HG03469 (cell line): Measurements from ENCODE around the gene ARHGEF39.
A peak's percentile ranks its signal among the peaks of the same experiment; 100 is the strongest.
"Not testable (repeated sequence)": the region's sequence is repeated elsewhere in the genome, so short reads cannot be mapped to it uniquely, and the experiment has no call there.

Experiments
- ATAC-seq: cut with Tn5 transposase; IDR thresholded peaks from one replicate; pipeline ENCODE4 v1.9.1; 2021; ENCODE audit warnings: mild to moderate bottlenecking, moderate library complexity, moderate number of reproducible peaks; ENCODE audit not compliant: unreplicated experiment

Gene ARHGEF39

DNA sequence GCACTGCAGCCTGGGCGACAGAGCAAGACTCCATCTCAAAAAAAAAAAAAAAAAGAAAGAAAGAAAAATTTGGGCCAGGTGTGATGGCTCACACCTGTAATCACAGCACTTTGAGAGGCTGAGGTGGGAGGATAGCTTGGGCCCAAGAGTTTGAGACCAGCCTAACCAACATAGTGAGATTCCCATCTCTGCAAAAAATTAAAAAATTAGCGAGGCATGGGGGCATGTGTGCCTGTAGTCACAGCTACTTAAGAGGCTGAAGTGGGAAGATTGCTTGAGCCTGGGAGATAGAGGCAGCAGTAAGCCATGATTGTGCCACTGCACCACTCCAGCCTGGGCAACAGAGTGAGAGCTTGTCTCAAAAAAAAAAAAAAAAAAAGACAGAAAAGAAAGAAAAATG, 11.4 kb downstream of the ARHGEF39 start:
- no peak for ATAC-seq

DNA sequence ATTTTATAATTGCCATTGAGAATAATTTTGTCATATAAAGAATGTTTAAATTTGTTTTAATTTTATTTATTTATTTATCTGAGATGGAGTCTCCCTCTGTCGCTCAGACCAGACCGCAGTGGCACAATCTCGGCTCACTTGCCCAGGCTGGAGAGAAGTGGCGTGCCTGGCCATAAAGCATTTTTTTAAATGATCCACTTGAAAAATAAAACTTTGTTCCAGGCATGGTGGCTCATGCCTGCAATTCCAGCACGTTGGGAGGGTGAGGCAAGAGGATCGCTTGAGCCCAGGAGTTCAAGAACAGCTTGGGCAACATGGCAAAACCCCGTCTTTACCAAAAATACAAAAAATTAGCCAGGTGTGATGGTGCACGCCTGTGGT, 12.2 kb downstream of the ARHGEF39 start:
- ATAC-seq, result no peak

DNA sequence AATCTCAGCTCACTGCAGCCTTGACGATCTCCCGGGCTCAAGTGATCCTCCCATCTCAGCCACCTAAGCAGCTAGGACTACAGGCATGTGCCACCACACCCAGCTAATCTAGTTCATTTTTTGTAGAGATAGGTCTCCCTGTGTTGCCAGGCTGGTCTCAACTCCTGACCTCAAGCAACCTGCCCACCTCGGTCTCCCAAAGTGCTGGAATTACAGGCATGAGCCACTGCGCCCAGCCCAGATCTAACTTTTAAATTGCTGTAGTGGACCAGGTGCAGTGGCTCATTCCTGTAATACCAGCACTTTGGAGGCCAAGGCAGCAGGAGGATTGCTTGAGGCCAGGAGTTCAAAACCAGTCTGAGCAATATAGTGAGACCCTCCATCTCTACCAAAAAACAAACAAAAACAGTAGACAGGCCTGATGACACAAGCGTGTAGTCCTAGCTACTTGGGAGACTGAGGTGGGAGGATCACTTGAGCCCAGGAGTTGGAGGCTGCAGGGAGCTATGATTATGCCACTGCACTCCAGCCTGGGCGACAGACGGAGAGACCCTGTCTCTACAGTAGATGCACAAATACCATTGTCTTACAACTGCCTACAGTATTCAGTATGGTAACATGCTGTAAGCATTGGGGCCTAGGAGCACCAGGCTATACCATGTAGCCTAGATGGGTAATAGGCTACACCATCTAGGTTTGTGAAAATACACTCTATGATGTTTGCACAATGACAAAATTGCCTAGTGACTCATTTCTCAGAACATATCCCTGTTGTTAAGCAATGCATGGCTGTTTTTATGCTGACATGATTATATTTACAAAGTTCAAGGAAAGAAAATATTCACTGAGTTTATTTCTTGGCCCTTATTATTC, 12.8 kb downstream of the ARHGEF39 start:
- ATAC-seq, result no peak

DNA sequence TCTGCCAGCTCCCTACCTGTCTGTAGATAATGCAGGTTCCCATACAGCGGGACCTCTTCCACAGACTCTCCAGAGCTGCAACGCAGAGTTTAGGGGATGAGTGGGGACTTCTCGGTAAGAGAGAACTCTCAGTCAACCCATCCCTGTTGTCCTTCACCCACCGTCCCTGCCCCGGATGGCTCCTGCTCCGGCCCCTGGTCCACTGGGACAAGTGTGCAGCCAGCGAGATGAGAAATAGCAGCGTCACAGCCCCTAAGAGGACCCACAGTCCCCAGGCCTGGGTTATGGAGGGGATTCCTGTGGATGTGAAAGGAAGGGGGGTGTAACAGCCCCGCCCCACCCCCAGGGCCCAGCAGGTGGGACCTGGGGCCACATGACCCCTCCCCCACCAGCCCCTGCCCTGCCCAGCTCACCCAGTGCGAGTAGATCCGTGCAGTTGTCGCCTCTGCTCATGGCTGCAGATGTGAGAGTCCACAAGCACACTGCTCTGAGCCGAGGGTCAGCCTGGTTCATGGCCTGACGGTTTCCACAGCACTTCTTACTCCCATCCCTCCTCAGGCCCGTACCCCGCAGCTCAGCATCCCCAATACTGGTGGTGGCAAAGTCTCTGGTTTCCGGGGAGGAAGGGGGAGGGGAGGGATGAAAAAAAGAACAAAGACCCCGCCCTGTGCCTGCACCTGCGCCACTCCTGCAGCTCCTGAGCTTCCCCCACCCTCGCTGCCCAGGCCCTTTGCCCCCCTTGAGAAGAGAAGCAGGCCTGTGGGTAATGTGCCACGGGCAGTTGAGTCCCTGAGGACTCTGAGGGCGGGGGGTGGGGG, 14.4 kb downstream of the ARHGEF39 start, which contains the start of gene SIT1:
SIT1 (minus strand) TSS at position 591 of the 818 bp plus-strand sequence; CDS start at position 513, 78 bp downstream.
- ATAC-seq, result no peak

DNA sequence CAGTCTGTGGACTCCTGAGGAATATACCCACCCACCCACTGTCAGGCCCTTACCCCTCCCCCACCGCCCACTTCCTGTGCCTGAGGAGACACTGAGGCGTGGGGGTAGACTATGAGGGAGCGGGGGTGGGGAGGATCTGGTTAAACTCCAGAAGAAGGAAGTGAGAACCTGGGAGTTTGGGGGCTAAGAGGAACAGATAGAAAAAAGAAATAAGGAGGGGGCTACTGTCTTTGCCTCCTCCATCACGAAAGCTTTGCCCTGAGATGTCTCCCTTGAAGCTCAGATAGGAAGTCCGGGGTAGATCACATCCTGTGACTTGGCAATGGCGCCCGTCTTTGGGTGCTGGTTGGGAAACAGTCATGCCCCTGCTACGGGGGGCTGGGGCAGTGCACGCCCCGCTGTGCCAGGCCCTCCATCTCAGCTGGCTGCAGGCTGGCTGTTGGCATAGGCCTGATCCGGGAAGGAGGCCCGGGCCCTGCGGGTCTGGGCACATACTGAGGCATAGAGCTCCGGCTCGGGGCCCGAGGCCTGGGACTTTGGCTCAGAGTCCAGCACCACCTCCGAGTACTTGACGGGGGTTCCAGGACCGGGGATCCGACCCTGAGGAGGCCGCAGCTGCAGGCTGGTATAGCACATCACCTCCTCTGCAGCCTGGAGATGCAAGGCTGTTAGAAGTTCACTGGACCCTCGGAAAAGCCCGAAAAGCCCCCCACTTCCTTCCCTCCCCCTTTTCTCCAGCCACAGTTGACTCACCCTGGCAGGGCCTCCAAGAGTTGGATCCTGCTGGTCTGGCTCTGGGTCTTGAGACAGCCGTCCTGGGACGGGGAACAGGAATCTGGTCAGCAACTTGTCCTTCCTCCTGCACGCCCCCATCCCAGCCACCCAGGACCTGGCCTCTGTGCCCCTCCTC, 15.3 kb downstream of the ARHGEF39 start:
- no peak for ATAC-seq

DNA sequence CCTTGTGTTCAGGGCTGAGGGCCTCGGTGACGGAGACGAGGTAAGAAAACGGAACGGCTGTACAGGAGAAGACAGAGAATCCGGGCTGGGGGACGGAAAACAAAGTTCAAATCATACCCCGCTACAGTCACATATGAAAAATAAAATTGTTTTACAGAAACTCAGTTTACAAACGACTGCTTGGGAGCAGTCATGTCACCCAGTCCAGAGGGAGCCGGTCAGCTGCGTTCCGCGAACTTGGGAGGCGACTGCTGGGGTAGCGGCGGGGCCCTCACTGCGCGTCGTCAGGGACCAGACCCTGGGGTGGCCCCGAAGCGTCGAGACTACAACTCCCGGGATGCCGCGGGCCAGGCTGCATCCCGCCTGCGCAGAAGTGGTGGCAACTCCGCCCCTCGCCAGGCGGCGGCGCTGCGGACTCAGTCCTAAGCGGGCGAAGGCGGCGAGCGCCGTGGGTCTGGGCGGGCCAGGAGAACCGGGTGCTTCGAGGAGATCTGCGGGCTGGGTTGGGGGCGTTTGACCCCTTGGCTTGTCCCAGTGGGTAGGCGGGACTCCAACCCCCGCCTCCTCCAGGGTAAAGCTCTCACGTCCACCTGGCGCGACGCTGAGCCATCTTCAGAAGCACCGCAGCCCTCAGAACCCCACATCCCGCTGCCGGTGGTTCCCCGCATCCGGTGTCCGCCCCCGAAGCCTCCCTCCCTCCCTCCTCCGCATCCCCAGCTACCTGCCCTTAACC, 18.3 kb downstream of the ARHGEF39 start:
- ATAC-seq, result peak; percentile 62

DNA sequence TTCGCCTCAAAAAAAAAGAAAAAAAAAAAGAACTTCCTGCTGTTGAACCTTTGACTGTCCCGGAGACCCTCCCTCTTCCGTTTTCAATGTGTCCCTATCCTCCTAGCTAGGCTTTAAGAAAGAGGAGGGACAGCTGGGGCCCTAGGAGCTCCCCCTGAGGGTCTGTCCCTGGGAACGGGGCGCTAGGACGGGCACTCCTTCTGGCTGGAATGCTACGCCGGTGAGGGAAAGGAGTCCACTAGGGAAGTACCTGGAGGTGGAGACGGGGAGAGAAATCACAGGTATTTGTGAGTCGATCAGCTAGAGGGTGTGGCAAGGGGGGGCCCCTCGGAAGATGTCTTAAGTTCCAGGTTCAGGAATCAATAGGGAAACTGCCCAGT, 18.9 kb downstream of the ARHGEF39 start:
- ATAC-seq, result no peak

DNA sequence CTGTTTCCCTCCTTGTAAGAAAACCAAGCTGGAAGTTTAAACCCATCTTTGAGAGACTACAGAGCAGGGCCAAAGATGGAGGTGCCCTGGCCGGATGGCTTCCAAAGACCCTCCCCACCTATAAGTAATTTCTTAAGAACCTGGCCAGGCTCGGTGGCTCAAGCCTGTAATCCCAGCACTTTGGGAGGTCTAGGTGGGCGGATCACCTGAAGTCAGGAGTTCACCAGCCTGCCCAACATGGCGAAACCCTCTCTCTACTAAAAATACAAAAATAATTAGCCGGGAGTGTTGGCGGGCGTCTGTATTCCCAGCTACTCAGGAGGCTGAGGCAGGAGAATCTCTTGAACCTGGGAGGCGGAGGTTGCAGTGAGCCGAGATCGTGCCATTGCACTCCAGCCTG, 19.3 kb downstream of the ARHGEF39 start:
- not testable (repeated sequence) for ATAC-seq

DNA sequence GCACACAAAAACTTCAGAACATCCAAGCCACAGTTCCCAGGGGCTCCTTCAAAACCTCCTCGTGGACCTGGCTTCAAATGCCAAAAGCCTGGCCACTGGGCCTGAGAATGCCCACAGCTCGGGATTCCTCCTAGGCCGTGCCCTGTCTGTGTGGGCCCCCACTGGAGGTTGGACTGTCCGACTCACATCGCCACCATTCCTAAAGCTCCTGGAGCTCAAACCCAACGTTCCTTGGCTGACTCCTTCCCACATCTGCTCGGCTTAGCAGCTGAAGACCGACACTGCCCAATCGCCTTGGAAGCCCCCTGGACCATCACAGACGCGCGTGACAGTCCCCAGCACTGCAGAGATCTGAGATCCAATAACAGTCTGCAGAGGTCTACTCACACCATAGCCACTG, 21.9 kb downstream of the ARHGEF39 start:
- no peak for ATAC-seq

DNA sequence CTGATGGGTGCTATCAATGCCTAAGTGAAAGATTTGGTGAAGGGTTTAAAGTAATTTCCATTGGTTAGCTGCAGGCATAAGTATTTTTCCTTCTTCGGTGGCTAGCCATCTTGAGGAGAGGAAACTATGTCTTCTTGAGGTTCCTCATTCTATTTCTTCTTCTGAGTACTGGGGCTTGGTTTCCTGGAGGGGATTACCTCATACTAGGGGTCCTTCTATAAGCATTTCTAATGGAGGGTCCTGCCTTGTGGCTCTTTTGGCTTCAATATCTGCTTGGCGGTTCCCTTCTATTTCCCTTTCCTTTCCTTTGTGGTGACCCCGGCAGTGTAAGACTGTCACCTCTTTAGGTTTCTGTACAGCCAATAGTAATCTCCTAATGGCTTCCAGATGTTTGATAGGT, 23.5 kb downstream of the ARHGEF39 start:
- ATAC-seq, result not testable (repeated sequence)

DNA sequence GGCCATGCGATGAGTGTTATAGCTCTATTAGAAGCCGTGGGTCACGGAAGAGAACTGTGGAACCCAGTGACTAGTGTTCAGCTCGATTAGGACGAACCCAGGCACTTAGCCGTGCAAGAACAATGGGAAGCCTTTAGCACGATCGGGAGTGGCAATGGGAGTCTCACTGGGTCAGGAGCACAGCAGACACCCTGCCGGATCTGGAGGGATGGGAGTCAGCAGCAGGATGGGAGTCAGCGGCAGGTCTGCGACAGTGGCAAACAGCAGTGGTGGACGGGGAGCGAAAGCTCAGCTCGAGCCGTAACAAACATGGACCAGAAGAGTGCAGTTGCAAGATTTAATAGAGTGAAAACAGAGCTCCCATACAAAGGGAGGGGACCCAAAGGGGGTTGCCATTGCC, 24.6 kb downstream of the ARHGEF39 start:
- not testable (repeated sequence) for ATAC-seq

DNA sequence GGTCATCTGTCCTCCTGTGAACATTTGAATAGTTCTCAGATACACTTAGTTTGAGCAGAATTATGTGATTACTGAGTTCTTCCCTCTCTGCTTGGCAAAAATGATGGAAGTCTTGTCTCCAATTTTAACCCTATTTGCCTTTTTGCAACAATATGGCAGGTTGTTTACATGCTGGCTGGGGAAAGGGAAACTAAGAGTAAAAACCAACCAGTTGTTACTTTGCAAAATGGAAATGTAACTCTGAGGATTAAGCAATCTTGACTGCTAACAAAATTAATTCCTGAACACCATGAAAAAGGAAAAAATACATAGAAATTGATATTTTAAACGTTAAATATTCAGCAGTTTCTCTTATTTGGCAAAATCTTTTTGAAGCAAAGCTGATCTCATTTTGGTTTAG, 25.4 kb downstream of the ARHGEF39 start:
- ATAC-seq, result no peak

DNA sequence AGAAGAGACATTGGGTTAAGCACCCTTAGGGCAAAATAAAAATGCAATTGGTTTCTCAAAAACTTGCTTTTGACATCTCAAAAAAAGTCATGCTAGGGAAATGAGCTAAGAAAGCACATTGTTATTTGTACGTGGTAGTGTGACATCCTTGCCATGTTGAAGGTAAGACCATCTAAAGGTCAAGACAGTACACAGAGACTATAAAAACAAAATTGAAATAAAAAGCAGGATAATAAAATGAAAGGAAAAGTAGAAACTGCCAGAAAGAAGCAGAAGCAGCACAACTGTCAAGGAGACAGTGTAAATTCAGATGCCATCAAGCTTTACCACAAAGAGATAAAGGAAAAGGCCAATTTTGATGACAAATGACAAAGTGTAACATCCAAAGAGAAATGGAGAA, 25.8 kb downstream of the ARHGEF39 start:
- ATAC-seq, result not testable (repeated sequence)

DNA sequence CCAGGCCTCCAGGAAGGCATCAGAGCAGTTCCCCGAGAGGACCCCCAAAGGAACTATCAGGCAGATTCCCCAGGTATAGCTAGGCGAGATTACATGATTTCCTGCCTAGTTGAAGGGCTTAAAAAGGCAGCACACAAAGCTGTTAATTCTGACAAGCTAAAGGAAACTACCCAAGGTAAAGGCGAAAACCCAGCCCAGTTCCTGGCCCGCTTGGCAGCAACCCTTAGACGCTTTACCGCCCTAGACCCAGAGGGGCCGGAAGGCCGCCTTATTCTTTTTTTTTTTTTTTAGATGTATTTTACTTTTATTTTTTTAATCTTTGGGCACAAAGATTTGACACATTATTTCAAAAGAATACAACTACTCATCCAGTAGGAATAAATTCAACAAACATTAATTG, 26.2 kb downstream of the ARHGEF39 start:
- ATAC-seq, result not testable (repeated sequence)

DNA sequence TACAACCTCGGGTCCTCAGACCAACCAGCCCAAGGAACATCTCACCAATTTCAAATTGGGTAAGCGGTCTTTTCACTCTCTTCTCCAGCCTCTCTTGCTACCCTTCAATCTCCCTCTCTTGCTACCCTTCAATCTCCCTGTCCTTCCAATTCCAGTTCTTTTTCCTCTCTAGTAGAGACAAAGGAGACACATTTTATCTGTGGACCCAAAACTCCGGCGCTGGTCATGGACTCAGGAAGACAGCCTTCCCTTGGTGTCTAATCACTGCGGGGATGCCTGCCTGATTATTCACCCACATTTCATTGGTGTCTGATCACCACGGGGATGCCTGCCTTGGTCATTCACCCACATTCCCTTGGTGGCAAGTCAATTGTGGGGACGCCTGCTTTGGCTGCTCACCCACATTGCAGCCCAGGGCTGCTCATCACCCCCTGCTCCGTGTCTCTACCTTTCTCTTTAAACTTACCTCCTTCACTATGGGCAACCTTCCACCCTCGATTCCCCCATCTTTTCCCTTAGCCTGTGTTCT, 27.5 kb downstream of the ARHGEF39 start:
- not testable (repeated sequence) for ATAC-seq

DNA sequence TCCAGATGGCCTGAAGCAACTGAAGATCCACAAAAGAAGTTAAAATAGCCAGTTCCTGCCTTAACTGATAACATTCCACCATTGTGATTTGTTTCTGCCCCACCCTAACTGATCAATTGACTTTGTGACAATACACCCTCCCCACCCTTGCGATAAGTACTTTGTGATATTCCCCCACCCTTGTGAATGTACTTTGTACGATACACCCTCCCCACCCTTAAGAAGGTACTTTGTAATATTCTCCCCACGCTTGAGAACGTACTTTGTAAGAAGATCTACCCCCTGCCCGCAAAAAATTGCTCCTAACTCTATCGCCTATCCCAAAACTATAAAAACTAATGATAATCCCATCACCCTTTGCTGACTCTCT, 28.1 kb downstream of the ARHGEF39 start:
- not testable (repeated sequence) for ATAC-seq

DNA sequence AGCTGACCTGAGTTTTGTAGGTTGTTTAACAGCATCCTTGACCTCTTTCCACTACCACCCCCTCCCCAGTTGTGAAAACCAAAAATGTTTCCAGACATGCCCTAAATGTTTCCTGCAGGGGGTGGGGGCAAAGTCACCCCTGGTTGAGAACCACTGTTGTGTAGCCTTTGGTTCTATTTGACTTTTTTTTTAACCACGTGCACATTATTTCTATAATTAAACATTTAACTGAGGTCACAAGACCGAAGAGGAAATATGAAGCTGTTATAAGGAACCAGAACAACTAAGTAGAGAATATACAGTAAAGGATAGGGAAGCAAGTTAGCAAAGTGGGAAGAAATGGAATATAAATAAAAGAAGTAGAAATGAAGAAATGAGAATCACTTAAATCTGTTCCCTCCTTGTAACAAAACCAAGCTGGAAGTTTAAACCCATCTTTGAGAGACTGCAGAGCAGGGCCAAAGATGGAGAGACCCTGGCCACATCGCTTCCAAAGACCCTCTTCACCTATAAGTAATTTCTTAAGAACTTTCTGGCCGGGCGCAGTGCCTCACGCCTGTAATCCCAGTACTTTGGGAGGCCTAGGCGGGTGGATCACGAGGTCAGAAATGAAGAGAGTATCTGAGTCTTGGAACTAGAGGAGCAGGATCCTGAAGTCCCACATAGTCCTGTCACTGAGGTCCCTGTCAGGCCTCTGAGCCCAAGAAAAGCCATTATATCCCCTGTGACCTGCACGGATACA, 28.7 kb downstream of the ARHGEF39 start:
- ATAC-seq, result no peak

DNA sequence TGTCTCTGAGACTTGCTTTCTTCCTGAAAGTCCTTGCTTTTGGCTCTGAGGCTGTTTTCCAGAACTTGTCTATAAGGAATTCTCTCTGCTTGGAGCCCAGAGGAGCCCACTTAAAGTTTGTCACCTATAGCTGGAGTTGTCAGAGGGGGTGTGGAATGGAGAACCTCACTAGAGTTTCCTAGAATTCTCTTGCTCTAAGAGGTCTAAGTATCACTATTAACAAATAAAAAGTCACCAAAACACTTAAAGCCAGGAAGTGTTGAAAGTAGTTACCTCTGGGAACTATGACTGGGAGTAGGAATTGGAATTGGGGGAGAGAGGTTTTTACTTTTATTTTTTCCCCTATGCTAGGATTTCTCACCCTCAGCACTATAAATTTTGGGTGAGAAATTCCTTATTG, 29.3 kb downstream of the ARHGEF39 start:
- no peak for ATAC-seq

DNA sequence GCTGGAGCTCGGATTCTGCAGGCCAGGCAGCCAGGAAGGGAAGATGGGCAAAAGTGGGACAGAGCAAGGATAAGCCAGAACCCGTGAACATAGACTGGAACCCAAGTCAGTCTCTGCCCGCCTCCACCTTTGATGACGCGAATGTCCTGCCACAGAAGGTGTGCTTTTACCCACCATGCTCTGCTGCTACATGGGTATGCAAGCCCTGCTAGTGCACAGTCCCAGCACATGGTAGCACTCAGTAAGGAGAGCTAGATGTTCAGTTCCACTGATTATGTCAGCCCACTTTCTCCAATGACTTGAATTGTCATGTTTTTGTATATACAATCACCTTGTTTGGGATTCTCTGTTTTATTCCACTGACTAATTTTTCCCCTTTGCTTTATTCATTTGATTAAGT, 35.4 kb downstream of the ARHGEF39 start:
- no peak for ATAC-seq
